Pancreas (tissue), 10 donors: ENCODE results near the gene VPS9D1. TPM values are rescaled to one million over a fixed set of nuclear protein-coding genes. Genes with fewer than 3 reads are reported as not detected.

Source experiments
- ATAC-seq, 4 donors: fragments of 200-7000 bp; cut with Tn5 transposase; one replicate each; pipeline versions ENCODE4 v1.8.0 to v1.9.1; 2020; ENCODE audit warnings: mild to moderate bottlenecking in 4 of 4, moderate library complexity in 4 of 4
- DNase-seq, 6 donors: peaks; one replicate each; pipeline ENCODE4 v3.0.0-alpha.2; 2020
- FAIRE-seq: peaks from 2 replicates; lab custom pipeline; 2012; peaks lifted over from hg19 to GRCh38; lab: Jason Lieb, UNC
- H3K27ac ChIP-seq, 4 donors: fragments of 200-600 bp; sonication (generic); 1 replicate in 3 of 4; 2 replicates in 1 of 4; pipeline versions ENCODE4 v1.5.0 to v1.8.0; 2020
- H3K27me3 ChIP-seq, 4 donors: fragments of 200-600 bp; one replicate each; pipeline ENCODE4 v1.8.0; 2021
- H3K36me3 ChIP-seq, 3 donors: fragments of 200-600 bp; sonication (generic) in 1 of 3; one replicate each; pipeline versions ENCODE4 v1.5.0 to v1.8.0; 2020 to 2021
- H3K4me1 ChIP-seq, 3 donors: fragments of 200-600 bp; one replicate each; pipeline ENCODE4 v1.8.0; 2021
- H3K4me3 ChIP-seq, 4 donors: fragments of 200-600 bp; sonication (generic) in 2 of 4; one replicate each; pipeline versions ENCODE4 v1.5.0 to v1.8.0; 2020 to 2021
- H3K9me3 ChIP-seq, 4 donors: fragments of 200-600 bp; one replicate each; pipeline ENCODE4 v1.8.0; 2021
- CTCF ChIP-seq, 4 donors: fragments of 200-600 bp; sonication (generic) in 3 of 4; IDR thresholded peaks; one replicate each; pipeline versions ENCODE4 v1.5.0 to v1.8.0; 2021; ENCODE audit warnings: antibody characterized with exemption in 4 of 4
- WGBS, 2 donors: extraction: QIAGEN DNeasy Blood & Tissue Kit; methylation state at CpG; one replicate each; pipeline ENCODE4 v1.1.7; 2013; 5-methylcytosine and 5-hydroxymethylcytosine counted together
- intact Hi-C, 3 donors: fragments of 100-400 bp; cut with DNase I; formaldehyde crosslinking; loops; one replicate each; pipeline versions ENCODE4 v1.11.1 to v1.14.2; 2022
- polyA plus RNA-seq, 2 donors: library from polyadenylated mRNA; stranded (reverse); fragments of 200-250 nt; gene quantifications; one replicate each; pipeline ENCODE4 v1.2.3, GENCODE V29; 2013
- total RNA-seq, 6 donors: library from RNA; stranded (reverse); fragmentation: NEBNext Ultra II Directional in 4 of 6; extraction: Animal tissue kit (Norgen Biotek cat#: 25700) in 4 of 6; gene quantifications; one replicate each; pipeline versions ENCODE4 v1.2.1 to v1.2.4, GENCODE V29; 2021 to 2023
- donor health status: healthy with polysubstance abuse.
- donor health status: DM: no; HTN: no; CAD: no; lungs with moderate emphysema.
- donor health status: DM: no; HTN: no; CAD: no.
- donor health status: control.
- donor health status: control.
- donor health status: Bipolar disorder and iron deficiency.
- donor health status: DM: yes; HTN: yes; CAD: no.
- donor health status: DM: no; HTN: no; CAD: no.
- donor health status: DM: no; HTN: no; CAD: no.
- donor health status: DM: yes; HTN: yes; CAD: no.

Gene VPS9D1
- total and polyA plus RNA-seq, 8 donors = 3.9 to 30.1 (median 6.4) TPM

GRCh38 chr16:89733322-89733721 is 12.6 kb upstream of the VPS9D1 start:
- Histone ChIP-seq H3K9me3 (no peaks in the 10 kb centered on the region), H3K4me3 (no peak overlapping the region), H3K27ac (no peak overlapping the region), H3K27me3 (no peaks in the 10 kb centered on the region), H3K36me3 (peaks cover 4 to 62% (median 41%) of the 10 kb centered on the region in 3 donors), H3K4me1 (no peaks in the 10 kb centered on the region)
- no peak for TF ChIP-seq CTCF (IDR thresholded peaks at IDR 0.05)
- DNase-seq = no peak
- intact Hi-C loops = no loop called here
- no peak for FAIRE-seq
- 90 to 93% methylated on average over 17 of the region's 17 CpGs for WGBS, 2 donors
- ATAC-seq = no peak

- H3K27ac ChIP-seq = no peak overlapping the region
- ATAC-seq (no peak), FAIRE-seq (no peak), DNase-seq (no peak)
- no peaks in the 10 kb centered on the region for H3K9me3 ChIP-seq
- 93 to 95% methylated on average over 9 of the region's 9 CpGs for WGBS, 2 donors
- no peaks in the 10 kb centered on the region for H3K4me1 ChIP-seq
- intact Hi-C loops = no loop called here
- no peak for TF ChIP-seq CTCF (IDR thresholded peaks at IDR 0.05)
- no peaks in the 10 kb centered on the region for H3K27me3 ChIP-seq
- H3K36me3 ChIP-seq = peaks cover 3 to 58% (median 37%) of the 10 kb centered on the region in 3 donors
- H3K4me3 ChIP-seq = no peak overlapping the region
Observed at GRCh38 chr16:89732918-89733242, 12.2 kb upstream of the VPS9D1 start.

- WGBS, 2 donors = 91 to 93% methylated on average over 24 of the region's 24 CpGs
- Histone ChIP-seq H3K9me3 (no peaks in the 10 kb centered on the region), H3K4me1 (no peaks in the 10 kb centered on the region), H3K4me3 (no peak overlapping the region), H3K27me3 (no peaks in the 10 kb centered on the region), H3K27ac (no peak overlapping the region), H3K36me3 (peaks cover 3 to 58% (median 33%) of the 10 kb centered on the region in 3 donors)
- DNase-seq = no peak
- FAIRE-seq = no peak
- no peak for TF ChIP-seq CTCF (IDR thresholded peaks at IDR 0.05)
- intact Hi-C loops = no loop called here
- ATAC-seq = no peak
Observed at GRCh38 chr16:89732142-89732917, 11.6 kb upstream of the VPS9D1 start.

GRCh38 chr16:89730610-89731234 is 10.0 kb upstream of the VPS9D1 start:
- peaks cover 3 to 52% (median 30%) of the 10 kb centered on the region in 3 donors for H3K36me3 ChIP-seq

More at GRCh38 chr16:89730610-89731234, 10.0 kb upstream of the VPS9D1 start:
- WGBS, 2 donors = 88 to 90% methylated on average over 21 of the region's 22 CpGs
- intact Hi-C loops = no loop called here
- no peak overlapping the region for H3K27ac ChIP-seq
- FAIRE-seq (no peak), DNase-seq (no peak), ATAC-seq (no peak)
- no peak for TF ChIP-seq CTCF (IDR thresholded peaks at IDR 0.05)
- H3K27me3 ChIP-seq = no peaks in the 10 kb centered on the region
- H3K4me1 ChIP-seq = no peaks in the 10 kb centered on the region
- no peak overlapping the region for H3K4me3 ChIP-seq
- no peaks in the 10 kb centered on the region for H3K9me3 ChIP-seq
